Endothelial cell of umbilical vein (primary cell): Measurements from ENCODE around the gene DLEU7. TPM values are rescaled to one million over a fixed set of nuclear protein-coding genes. Genes with fewer than 3 reads are reported as not detected.

Experiments used
- BruUV-seq: library from RNA; stranded (reverse); fragments of 400-500 nt; replicated peaks from 2 replicates; lab custom pipeline; 2021; lab: Mats Ljungman, UMichigan
- CTCF ChIA-PET: fragments of 300-600, 350-600 bp; sonication (Branson Sonifier 250); formaldehyde crosslinking; loops from one replicate; lab custom pipeline; 2021; ENCODE audit warnings: antibody characterized with exemption, inconsistent platforms; lab: Charles Lee
- POLR2A ChIA-PET: fragments of 300-600, 350-600 bp; sonication (Branson Sonifier 250); formaldehyde crosslinking; loops from one replicate; lab custom pipeline; 2021; ENCODE audit warnings: antibody characterized with exemption, inconsistent platforms; lab: Charles Lee
- DNase-seq: peaks from one replicate; pipeline ENCODE4 v3.0.0-alpha.2; 2011; ENCODE audit warnings: low read depth, low spot score
- FAIRE-seq: peaks from 2 replicates; lab custom pipeline; 2011; peaks lifted over from hg19 to GRCh38; lab: Jason Lieb, UNC
- H2AFZ ChIP-seq: 2 replicates; pipeline ENCODE4 v1.6.0; 2012; ENCODE audit warnings: low read depth, low read length, control low read depth, inconsistent platforms
- H3K27ac ChIP-seq: 2 replicates; pipeline ENCODE4 v1.5.1; 2011; ENCODE audit warnings: low read depth, mild to moderate bottlenecking, control low read depth, low read length, moderate library complexity; ENCODE audit not compliant: insufficient read depth
- H3K27me3 ChIP-seq, 2 experiments: 2 replicates each; pipeline versions ENCODE4 v1.6.0 to v1.6.1; 2011; ENCODE audit warnings: low read length in 2 of 2, mixed read lengths in 1 of 2; ENCODE audit not compliant: control insufficient read depth in 2 of 2, insufficient read depth in 2 of 2
- H3K36me3 ChIP-seq, 2 experiments: 2 replicates in 1 of 2; 3 replicates in 1 of 2; pipeline ENCODE4 v1.5.1; 2011; ENCODE audit warnings: low read length in 2 of 2, mild to moderate bottlenecking in 1 of 2, moderate library complexity in 1 of 2; ENCODE audit not compliant: control insufficient read depth in 2 of 2, insufficient read depth in 2 of 2; ENCODE audit errors: extremely low read depth in 1 of 2
- H3K4me1 ChIP-seq: 3 replicates; pipeline ENCODE4 v1.5.1; 2011; ENCODE audit warnings: mild to moderate bottlenecking, low read length; ENCODE audit not compliant: control insufficient read depth, insufficient read depth; ENCODE audit errors: extremely low read depth
- H3K4me2 ChIP-seq: 2 replicates; pipeline ENCODE4 v1.6.1; 2011; ENCODE audit warnings: low read length, control low read depth, mixed read lengths; ENCODE audit not compliant: insufficient read depth
- H3K4me3 ChIP-seq, 3 experiments: fragments of 200-600 bp in 1 of 3; sonication (generic), shearing (Covaris generic) in 1 of 3; replicated peaks in 1 of 3; 2 replicates each; pipeline ENCODE4 v1.5.1; 2011 to 2016; ENCODE audit warnings: control low read depth in 3 of 3, low read length in 3 of 3, mild to moderate bottlenecking in 2 of 3, inconsistent platforms in 1 of 3, low read depth in 1 of 3, moderate library complexity in 1 of 3; ENCODE audit not compliant: insufficient read depth in 1 of 3
- H3K79me2 ChIP-seq: 2 replicates; pipeline ENCODE4 v1.6.0; 2012; ENCODE audit warnings: low read length, inconsistent platforms; ENCODE audit not compliant: control insufficient read depth, insufficient read depth
- H3K9ac ChIP-seq: replicated peaks from 2 replicates; pipeline ENCODE3; 2011; ENCODE audit warnings: low read length, control low read depth; ENCODE audit not compliant: insufficient read depth; ENCODE audit errors: extremely low read depth
- H3K9me1 ChIP-seq: replicated peaks from 3 replicates; pipeline ENCODE4 v1.6.0; 2011; ENCODE audit warnings: mild to moderate bottlenecking, low read length; ENCODE audit not compliant: control insufficient read depth, insufficient read depth; ENCODE audit errors: extremely low read depth
- H3K9me3 ChIP-seq: replicated peaks from 2 replicates; pipeline ENCODE4 v1.5.1; 2012; ENCODE audit warnings: low read length, inconsistent platforms; ENCODE audit not compliant: control insufficient read depth, insufficient read depth
- H4K20me1 ChIP-seq: replicated peaks from 2 replicates; pipeline ENCODE3; 2011; ENCODE audit warnings: mild to moderate bottlenecking, low read length; ENCODE audit not compliant: control insufficient read depth, insufficient read depth; ENCODE audit errors: extremely low read depth
- EZH2 ChIP-seq: IDR thresholded peaks from 2 replicates; pipeline ENCODE4 v1.6.1; 2012; ENCODE audit warnings: borderline replicate concordance, low read depth, mild to moderate bottlenecking, moderate library complexity, low read length, inconsistent platforms; ENCODE audit not compliant: severe bottlenecking
- FOS ChIP-seq: IDR thresholded peaks from 2 replicates; pipeline ENCODE4 v1.6.1; 2011; ENCODE audit warnings: mild to moderate bottlenecking, low read length, moderate library complexity, borderline replicate concordance; ENCODE audit not compliant: insufficient read depth
- GATA2 ChIP-seq: IDR thresholded peaks from 2 replicates; pipeline ENCODE4 v1.7.0; 2011; ENCODE audit warnings: low read depth, mild to moderate bottlenecking, moderate library complexity, mixed read lengths, low read length; ENCODE audit not compliant: insufficient read length, insufficient read depth
- JUN ChIP-seq: IDR thresholded peaks from 2 replicates; pipeline ENCODE4 v1.6.1; 2011; ENCODE audit warnings: borderline replicate concordance, low read depth; ENCODE audit not compliant: insufficient read length, insufficient read depth
- MYC ChIP-seq: IDR thresholded peaks from one replicate; pipeline ENCODE4 v1.6.1; 2011; ENCODE audit warnings: mild to moderate bottlenecking, low read depth, low read length
- POLR2A ChIP-seq: IDR thresholded peaks from 2 replicates; pipeline ENCODE4 v1.6.1; 2012; ENCODE audit warnings: low read depth, mild to moderate bottlenecking, control low read depth, low read length
- POLR2AphosphoS5 ChIP-seq: IDR thresholded peaks from 2 replicates; pipeline ENCODE4 v1.6.1; 2012; ENCODE audit warnings: low read depth, mild to moderate bottlenecking, control low read depth, low read length, moderate library complexity; ENCODE audit not compliant: insufficient read depth
- dilution Hi-C: fragments of 300-500 bp; cut with MboI; formaldehyde crosslinking; loops from one replicate; pipeline ENCODE4 v1.15.0; 2019; ENCODE audit warnings: low sequenced_read_pairs; ENCODE audit not compliant: extremely low pct_ligation_motif_present
- intact Hi-C: fragments of 100-400 bp; cut with micrococcal nuclease; formaldehyde crosslinking; loops from one replicate; pipeline ENCODE4 v1.10.0; 2022
- polyA plus RNA-seq, 4 experiments: library from polyadenylated mRNA; depleted of rRNA in 3 of 4; stranded (reverse) in 3 of 4; unstranded in 1 of 4; fragments of >200 nt; gene quantifications; 2 replicates each; pipeline versions ENCODE4 v1.2.1 to v1.2.3, GENCODE V29; 2011 to 2012; ENCODE audit warnings: missing spikeins in 1 of 4
- total RNA-seq: library from RNA; stranded (reverse); gene quantifications from 2 replicates; pipeline ENCODE4 v1.2.3, GENCODE V29; 2021
- TF ChIP-seq, protein P1 (sequence below), 2 donors: IDR thresholded peaks; 1 replicate in 1 of 2; 2 replicates in 1 of 2; pipeline ENCODE4 v1.5.1; 2011; ENCODE audit warnings: low read length in 2 of 2, mild to moderate bottlenecking in 2 of 2, moderate library complexity in 2 of 2, control low read depth in 1 of 2, inconsistent platforms in 1 of 2, low read depth in 1 of 2; ENCODE audit not compliant: insufficient read depth in 1 of 2; ENCODE audit errors: extremely low read depth in 1 of 2
- TF ChIP-seq, protein P2 (sequence below): IDR thresholded peaks from 2 replicates; pipeline ENCODE4 v1.6.1; 2011; ENCODE audit not compliant: insufficient read depth, insufficient read length

Gene DLEU7
- total and polyA plus RNA-seq, 2 donors (not counting 3 experiments of a cell fraction or from before 2014, with no cell fraction given) = not detected

DNA sequence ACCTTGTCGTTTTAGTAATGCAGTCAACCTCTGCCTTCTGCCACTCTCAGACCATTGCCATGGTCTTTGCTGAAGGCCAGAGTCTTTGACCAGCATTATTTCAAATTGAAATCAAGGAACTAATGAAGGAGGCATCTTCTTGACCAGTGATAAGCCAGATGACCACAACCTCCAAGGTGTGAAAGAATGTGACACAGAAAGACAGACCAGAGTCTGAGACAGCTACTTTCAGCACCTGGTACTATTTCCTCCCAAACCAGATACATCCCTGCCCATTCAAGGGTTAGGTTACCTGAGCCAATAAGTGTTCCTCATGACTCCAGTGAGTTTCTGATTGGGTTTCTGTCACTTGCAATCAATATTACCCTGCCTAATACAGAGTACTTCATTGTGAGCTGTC lies 45.8 kb upstream of the DLEU7 start:
- CTCF ChIA-PET = interaction anchor here (1.3 kb wide), 1 partner anchor 23 kb away, joined by 4 read pairs; no protein-coding TSS in a partner anchor
- Histone ChIP-seq H3K4me2 (no peak overlapping the region), H3K9me1 (no peaks in the 10 kb centered on the region), H3K4me3 (no peak overlapping the region), H2AFZ (no peak overlapping the region), H3K27ac (no peak overlapping the region), H4K20me1 (no peaks in the 10 kb centered on the region), H3K27me3 (peaks cover 9 to 15% of the 10 kb centered on the region in 2 experiments), H3K4me1 (no peaks in the 10 kb centered on the region), H3K36me3 (no peaks in the 10 kb centered on the region), H3K9ac (no peak overlapping the region), H3K79me2 (no peaks in the 10 kb centered on the region), H3K9me3 (no peaks in the 10 kb centered on the region)
- POLR2A ChIA-PET = no interaction called here
- DNase-seq = no peak
- no TSS peak for BruUV-seq
- TF ChIP-seq JUN = no peak
- TF ChIP-seq POLR2A = no peak
- no peak for TF ChIP-seq POLR2AphosphoS5
- no peak for TF ChIP-seq EZH2
- TF ChIP-seq, protein P1, sequence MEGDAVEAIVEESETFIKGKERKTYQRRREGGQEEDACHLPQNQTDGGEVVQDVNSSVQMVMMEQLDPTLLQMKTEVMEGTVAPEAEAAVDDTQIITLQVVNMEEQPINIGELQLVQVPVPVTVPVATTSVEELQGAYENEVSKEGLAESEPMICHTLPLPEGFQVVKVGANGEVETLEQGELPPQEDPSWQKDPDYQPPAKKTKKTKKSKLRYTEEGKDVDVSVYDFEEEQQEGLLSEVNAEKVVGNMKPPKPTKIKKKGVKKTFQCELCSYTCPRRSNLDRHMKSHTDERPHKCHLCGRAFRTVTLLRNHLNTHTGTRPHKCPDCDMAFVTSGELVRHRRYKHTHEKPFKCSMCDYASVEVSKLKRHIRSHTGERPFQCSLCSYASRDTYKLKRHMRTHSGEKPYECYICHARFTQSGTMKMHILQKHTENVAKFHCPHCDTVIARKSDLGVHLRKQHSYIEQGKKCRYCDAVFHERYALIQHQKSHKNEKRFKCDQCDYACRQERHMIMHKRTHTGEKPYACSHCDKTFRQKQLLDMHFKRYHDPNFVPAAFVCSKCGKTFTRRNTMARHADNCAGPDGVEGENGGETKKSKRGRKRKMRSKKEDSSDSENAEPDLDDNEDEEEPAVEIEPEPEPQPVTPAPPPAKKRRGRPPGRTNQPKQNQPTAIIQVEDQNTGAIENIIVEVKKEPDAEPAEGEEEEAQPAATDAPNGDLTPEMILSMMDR (IDR thresholded peaks at IDR 0.05; ENCODE audit: extremely low read depth in 1 of 2, insufficient read depth in 1 of 2, low read depth in 1 of 2, low read length in 2 of 2) = no peak
- TF ChIP-seq GATA2 = no peak
- TF ChIP-seq, protein P2, sequence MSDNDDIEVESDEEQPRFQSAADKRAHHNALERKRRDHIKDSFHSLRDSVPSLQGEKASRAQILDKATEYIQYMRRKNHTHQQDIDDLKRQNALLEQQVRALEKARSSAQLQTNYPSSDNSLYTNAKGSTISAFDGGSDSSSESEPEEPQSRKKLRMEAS = no peak
- TF ChIP-seq MYC = no peak
- TF ChIP-seq FOS = no peak
- dilution Hi-C loops = no loop called here
- no peak for FAIRE-seq
- intact Hi-C loops = no loop called here
